GM21786 (cell line): Measurements from ENCODE around the gene NRXN2.

Experiments
- ATAC-seq: cut with Tn5 transposase; IDR thresholded peaks from one replicate; pipeline ENCODE4 v1.9.1; 2021; ENCODE audit not compliant: unreplicated experiment

Gene NRXN2

DNA sequence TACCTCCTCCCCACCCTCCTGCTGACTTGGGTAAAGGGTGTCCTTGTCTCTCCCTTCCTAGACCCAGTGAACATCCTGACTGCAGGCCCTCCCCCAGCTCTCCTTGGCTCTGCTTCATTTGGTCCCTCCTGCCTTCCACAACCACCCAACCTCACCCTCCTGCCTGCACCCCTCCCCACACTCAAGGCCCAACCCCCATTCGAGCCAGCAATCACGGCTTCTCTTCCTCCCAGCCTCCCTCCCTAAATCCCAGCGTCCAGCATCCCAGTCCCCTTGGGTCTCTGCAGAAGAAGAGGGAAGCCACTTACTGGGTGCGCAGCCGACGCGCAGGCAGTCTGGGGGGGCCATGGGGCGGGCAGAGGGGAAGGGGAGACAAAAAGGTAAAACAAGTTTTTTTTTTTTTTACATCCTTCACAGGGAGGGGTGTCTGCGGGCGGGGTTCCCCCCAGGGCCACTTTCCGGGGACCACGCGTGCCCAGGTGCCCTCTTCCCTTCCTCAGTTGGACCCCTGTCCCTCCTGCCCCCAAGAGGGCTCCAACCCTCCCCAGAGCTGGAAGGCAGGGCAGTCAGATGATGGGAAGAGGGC is 69.5 kb downstream of the NRXN2 start:
- ATAC-seq = no peak

- ATAC-seq = no peak
These were observed 70.2 kb downstream of the NRXN2 start for GRCh38 chr11:64652586-64653387.

DNA sequence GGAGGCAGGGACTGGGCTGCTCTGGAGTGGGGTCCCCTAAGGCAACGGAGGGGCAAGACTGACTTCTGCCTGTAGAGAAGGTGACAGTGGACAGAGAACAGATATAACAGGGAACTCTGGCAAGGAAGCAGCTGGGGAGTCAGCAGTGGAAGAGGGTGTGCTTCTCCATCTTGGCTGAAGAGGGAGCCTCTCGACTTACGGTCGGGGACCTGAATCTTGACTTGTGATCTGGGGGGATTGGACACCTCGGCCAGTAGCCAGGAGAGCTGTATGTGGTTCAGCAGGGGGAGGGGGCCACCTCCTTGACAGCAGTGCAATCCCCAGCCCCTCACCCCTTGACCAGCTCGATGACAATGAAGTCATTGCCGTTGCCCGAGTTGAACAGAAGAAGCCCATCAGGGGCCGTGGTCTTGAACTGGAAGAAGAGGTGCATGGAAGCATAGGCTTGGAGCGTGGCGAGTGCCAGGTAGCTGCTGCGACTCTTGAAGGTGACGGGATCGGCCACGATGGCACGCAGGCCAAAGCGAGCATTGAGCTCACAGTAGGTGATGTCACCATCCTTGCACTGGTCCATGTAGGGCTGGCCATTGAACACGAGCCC is 72.0 kb downstream of the NRXN2 start:
- no peak for ATAC-seq

DNA sequence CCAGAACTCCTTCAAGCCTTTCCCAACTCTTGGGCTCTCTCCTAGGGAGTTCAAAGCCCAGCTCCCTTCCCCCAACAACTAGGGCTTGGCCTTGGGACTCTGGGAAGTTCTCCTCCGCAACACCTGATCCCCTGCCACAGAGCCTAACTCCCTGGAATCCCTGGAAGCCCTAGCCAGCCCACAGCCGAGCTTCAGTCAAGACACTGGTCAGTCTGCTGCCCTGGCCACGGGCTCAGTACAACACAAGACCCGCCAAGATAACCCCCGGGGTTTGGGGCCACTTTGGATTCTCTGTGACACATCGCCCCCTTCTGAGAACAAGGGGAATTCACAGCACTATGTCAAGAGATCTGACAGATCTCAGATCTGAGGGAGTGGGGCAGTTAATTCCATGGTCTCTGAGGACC is 73.7 kb downstream of the NRXN2 start:
- no peak for ATAC-seq

- ATAC-seq = no peak
These were observed 74.4 kb downstream of the NRXN2 start for GRCh38 chr11:64648551-64648950.

DNA sequence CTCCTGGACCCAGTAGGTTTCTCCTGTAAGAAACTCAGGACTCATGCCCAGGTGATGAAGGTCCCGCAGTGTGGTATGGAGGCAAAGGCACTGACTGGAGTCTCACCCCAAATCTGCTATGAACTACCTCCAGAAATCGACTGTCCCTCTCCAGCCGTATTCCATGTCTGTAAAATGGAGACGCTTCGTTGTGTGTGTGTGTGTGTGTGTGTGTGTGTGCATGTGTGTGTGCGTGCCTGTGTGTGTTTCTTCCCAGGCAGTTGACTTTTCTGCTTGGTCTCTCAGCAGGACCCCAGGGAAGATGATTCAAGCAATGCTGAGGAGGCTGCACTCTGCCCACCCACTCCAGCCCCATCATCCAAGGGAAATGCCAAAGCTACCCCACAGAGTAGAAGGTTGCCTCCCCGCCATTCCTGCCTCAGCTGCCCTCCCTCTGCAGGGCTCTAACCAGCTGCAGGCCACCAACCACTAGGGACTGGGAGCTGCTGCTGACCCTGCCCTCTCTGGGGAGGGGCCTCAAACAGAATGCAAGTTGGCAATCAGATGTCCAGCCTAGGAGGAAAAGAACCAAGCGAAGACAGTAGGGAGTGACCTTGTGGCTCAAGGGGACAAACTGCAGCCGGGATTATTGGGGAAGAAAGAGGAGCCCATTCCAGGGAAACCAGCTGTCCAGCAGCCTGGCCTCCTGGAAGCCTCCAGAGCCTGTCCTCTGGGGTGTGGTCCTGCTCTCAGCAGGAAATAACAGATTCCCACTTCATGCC is 75.8 kb downstream of the NRXN2 start:
- ATAC-seq = no peak

GRCh38 chr11:64644647-64645275 is 78.2 kb downstream of the NRXN2 start:
- no peak for ATAC-seq

DNA sequence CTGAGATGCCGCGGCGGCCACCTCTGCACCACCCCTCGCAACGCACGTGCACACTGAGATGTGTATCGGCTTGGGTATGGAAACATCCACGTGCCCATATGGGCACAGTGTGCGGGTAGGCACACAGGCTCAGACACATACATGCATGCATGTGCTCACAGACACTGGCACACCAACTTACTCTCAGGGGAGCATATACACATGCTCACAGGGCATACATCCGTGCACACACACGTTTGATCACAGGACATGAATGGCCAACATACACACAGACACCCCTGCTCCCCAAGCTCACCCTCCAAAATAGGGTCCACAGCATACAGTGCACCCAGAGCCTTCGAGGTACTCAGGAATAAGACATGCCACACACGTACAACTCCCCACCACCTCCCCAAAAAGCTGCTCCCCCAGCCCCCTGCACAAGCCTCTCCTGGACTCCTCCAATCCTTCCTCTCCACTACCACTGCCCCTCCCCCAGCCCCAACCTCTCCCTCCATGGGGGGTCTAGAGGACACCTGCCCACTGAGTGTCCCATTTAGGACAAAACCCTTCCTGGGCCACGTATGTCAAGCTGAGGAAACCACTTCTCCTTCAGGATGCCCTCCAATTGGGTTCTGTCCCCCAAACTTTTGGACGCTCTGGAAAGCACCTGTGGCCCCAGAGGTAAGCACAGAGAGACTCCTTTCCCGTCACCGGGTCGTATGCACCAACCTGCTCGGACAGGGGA is 78.9 kb downstream of the NRXN2 start:
- ATAC-seq = no peak

- ATAC-seq = no peak
These were observed 79.6 kb downstream of the NRXN2 start for GRCh38 chr11:64643256-64643881.

DNA sequence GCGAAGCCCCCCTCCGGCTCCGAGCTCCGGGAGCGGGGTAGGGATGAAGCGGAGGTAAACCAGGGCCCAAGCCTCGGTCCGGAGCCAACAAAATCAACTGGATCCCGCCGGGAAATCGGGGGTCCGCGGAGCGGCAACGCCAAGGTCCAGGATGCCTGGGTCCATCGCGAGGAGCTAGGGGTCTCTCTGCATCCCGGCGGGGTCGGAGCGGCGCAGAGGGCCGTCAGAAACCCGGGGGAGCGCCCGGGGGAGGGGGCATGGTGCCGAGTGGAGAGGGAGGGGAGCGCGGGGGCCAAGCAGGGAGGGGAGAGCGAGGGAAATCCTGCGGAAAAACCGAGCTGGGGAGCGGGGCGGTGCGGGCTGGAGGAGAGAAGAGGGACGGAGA is 80.1 kb downstream of the NRXN2 start:
- ATAC-seq = no peak

- ATAC-seq = no peak
These were observed 80.6 kb downstream of the NRXN2 start for GRCh38 chr11:64642418-64642735.

DNA sequence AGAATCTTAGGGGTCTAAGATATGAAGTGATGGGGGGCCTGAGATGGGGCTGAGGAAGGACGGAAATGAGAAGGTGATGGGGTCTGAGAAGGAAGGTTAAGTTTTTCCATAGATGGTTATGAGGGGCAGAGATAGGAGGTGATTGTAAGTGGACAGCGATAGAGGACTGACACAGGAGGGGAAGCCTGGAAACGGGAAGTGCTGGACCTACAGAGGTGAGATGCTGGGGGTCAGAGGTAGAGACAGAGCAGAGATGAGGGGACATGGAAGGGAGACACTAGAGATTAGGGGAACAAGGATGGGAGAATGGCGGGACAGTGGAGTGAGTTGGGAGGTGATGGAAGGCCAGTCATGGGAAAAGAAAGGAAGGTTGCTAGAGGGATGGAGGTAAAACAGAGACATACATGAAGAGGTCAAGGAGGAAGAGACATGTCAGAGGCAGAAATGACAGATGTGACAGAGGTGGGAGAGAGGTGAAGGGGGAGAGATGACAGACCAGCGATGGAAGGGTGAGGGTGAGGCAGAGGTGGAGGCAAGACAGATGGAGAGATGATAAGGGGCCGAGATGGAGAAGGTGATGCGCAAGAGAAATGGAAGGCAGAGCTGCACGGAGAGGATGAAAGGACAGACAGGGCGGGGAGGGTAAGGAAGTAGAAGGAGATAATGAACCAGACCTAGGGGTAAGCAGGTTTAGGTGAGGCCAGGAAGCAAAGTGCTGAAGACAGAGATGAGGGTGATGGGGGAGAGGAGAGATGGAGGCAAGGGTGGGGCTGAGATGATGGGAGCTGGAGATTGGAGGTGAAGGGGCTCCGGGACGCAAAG is 81.2 kb downstream of the NRXN2 start:
- ATAC-seq = no peak

DNA sequence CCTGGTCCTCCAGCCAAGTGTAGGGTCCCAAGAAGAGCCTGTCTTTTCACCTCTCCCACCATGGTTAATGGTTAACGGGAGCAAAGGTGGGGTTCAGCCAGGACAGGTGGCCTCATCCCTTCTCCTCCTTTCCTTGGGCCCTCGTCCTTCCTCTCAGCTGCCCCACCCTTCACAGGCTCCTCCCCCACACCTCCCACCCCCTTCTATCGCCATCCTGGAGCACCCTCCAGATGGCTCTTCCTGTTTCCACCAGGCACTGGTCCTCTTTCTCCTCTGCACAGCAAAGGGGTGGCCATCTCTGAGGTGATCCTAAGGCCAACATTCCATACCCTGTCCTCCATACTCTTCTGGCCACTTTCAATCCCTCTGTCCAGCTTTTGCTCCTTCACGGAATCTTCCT is 83.1 kb downstream of the NRXN2 start:
- no peak for ATAC-seq

GRCh38 chr11:64638829-64639228 is 84.2 kb downstream of the NRXN2 start:
- ATAC-seq = no peak

DNA sequence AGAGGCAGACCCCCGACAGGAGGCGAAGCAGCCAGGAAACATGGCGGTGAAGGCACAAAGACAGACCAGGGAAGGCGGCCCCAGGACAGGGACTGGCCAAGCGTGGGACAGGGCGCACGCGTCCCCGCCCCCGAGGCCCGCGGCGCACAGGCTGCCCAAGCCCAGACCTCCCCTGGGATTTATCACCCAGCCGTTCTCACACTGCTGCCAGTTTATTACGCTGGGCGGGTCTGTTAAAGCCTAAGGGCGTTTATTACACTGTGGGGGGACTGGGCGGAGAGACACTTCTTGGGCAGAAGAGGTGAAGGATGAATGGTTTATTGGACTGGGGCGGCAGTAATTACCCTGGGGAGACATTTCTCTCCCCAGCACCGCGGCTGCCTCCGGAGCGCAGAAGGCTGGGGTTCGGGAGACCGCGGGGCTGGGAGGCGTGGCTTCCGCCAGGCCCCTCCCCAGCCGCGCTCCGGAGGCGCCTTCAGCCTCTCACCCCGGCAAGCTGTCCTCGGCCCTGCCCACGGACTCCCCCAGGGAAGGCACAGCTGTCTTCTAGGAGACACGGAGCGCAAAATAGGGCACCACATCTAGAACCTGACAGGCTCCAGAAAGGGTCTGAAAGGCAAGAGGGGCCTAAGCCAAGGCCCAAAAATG is 84.9 kb downstream of the NRXN2 start:
- ATAC-seq = no peak

DNA sequence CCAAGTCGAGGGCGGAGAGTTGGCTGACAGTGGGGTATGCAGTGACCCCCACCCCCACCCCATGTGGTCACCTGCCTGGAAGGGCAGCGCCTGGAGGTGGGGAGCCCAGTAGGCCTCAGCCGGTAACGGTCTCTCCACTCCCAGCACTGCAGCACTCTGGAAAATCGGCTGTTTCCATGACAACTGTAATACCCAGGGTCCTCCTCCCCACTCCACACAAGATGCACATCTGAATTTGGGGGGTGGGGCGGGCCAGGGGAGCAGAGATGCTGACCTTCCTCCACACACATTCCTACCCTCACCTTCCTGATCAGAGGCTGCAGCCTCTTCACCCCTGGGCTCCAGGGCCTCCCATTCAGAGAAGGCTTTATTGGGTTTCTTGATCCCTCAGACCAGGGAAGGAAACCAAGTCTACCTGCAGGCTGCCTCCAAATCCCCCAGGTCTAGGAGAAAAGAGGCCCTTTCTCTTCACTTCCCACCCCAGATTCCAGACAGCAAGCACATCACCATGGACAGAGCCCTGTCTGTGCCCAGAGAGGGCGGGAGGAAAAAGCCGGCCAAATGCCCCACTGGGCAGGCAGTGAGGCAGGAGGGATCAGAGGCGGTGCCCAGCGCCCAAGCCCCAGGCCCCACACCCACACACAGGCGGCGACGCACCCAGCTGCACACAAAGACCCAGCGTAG is 85.5 kb downstream of the NRXN2 start:
- ATAC-seq = no peak

DNA sequence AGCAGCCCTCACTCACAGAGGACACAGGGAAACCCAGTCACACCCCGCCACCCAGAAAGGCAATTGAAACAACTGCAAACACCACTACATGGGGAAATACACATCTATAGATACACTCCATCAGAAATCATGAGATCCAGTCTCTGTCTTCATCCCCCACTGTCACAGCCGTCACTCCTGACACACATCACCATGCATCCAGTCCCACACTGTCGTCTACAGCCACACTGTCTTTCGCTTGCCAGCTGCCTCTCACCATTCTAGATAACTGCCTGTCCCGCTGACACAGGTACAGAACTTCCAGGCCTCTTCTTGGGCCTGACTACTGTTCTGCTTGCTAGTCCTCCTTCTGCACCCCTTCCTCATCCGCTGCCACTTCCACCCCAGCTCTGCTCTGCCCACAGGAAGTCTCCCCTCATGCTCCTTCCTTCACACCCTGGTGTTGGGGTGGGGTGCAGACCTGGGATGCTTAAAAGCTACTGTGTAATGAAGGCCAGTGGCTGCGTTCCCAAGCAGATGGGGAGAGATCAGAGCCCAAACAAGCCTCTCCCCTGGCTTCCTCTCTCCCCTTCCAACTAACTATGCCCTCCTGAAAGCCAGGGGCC is 89.3 kb downstream of the NRXN2 start:
- ATAC-seq = no peak

GRCh38 chr11:64632654-64633053 is 90.3 kb downstream of the NRXN2 start:
- no peak for ATAC-seq
